ENCODE data around the gene AFDN. TPM values are rescaled to one million over a fixed set of nuclear protein-coding genes. Genes with fewer than 3 reads are reported as not detected.

Gene AFDN
- total and polyA plus RNA-seq, 2 donors: 15.3 to 16.7 TPM

DNA sequence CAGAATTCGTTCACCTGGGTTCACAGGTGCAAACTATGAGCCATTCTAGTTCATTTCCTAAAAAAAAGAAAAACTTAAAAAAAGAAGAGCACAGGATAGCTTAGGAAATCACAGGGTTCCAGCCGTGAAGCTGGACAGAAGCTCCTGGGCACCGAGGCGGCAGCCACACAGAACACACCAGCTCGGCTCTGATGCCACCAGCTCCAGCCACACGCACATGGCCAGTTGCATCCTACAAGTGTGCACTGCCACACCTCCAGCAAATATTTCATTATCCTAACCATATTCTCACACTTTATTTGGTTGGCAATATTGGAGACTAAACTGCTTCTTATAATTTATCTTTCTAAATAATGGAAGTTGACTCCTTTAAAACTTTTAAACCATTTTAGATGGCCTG is 26.2 kb upstream of the AFDN start:
- 96% methylated on average over 6 of the region's 6 CpGs for WGBS
- no peak overlapping the region for H3K4me3 ChIP-seq (ENCODE audit: low read length in 2 of 2)
- no peaks in the 10 kb centered on the region for H3K9me3 ChIP-seq (ENCODE audit: control insufficient read depth in 2 of 2, insufficient read depth in 1 of 2, low read length in 1 of 2)
- peaks cover 6 to 39% of the 10 kb centered on the region in 2 donors for H3K27me3 ChIP-seq (ENCODE audit: control insufficient read depth in 2 of 2, insufficient read depth in 1 of 2, low read length in 1 of 2)
- peaks cover 0 to 3% of the 10 kb centered on the region in 2 donors for H3K4me1 ChIP-seq (ENCODE audit: control insufficient read depth in 2 of 2, insufficient read depth in 2 of 2, low read length in 2 of 2)
- no peak for DNase-seq (ENCODE audit: low read depth in 6 of 9, low spot score in 9 of 9)
- no peak overlapping the region for H3K27ac ChIP-seq (ENCODE audit: low read depth in 1 of 2, low read length in 1 of 2)
- no peaks in the 10 kb centered on the region for H3K36me3 ChIP-seq (ENCODE audit: control insufficient read depth in 2 of 2, insufficient read depth in 2 of 2, low read length in 1 of 2)

DNA sequence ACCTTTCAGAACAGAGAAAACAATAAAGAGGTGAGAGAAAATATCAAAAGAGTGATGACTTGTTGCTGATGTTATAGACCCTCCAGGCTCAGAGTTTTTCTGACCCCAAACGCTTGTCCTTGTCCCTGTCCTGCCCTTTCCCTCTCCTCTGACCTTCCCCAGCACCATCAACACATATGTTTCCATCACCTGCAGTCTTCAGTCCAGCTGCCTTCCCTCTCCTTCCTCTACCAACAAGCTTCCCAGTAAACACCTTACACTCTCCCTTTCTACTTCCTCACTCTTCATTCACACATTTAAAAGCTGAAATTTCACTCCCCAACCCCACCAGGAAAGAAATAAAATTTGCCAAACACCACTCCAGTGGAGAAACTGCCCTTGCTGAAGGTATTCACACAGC is 25.4 kb upstream of the AFDN start:
- Histone ChIP-seq H3K4me1 (ENCODE audit: control insufficient read depth in 2 of 2, insufficient read depth in 2 of 2, low read length in 2 of 2) (peaks cover 0 to 3% of the 10 kb centered on the region in 2 donors), H3K4me3 (ENCODE audit: low read length in 2 of 2) (no peak overlapping the region), H3K36me3 (ENCODE audit: control insufficient read depth in 2 of 2, insufficient read depth in 2 of 2, low read length in 1 of 2) (no peaks in the 10 kb centered on the region), H3K9me3 (ENCODE audit: control insufficient read depth in 2 of 2, insufficient read depth in 1 of 2, low read length in 1 of 2) (no peaks in the 10 kb centered on the region), H3K27ac (ENCODE audit: low read depth in 1 of 2, low read length in 1 of 2) (no peak overlapping the region), H3K27me3 (ENCODE audit: control insufficient read depth in 2 of 2, insufficient read depth in 1 of 2, low read length in 1 of 2) (peaks cover 2 to 32% of the 10 kb centered on the region in 2 donors)
- no peak for DNase-seq (ENCODE audit: low read depth in 6 of 9, low spot score in 9 of 9)
- 79% methylated on average over 1 of the region's 1 CpG for WGBS

DNA sequence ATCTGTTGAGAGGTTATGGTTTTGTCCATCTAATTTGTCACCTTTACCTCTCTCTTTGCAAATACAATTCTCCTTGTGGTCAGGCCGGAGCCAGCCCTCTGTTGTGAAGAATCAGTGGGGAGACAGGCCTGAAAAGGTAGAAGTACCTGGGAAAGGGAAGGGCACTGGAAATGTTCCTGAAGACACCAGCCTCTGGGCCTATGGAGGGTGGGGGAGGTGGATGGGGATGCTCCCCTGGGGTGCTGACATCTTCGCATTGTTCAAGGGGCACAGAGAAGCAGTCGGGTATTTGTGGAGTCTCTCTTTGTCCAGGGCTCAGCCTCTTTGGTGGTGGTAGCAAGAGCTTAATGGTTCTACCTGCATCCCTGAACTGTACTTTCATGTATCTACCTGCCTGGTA is 24.4 kb upstream of the AFDN start:
- 96% methylated on average over 3 of the region's 3 CpGs for WGBS
- Histone ChIP-seq H3K9me3 (ENCODE audit: control insufficient read depth in 2 of 2, insufficient read depth in 1 of 2, low read length in 1 of 2) (no peaks in the 10 kb centered on the region), H3K36me3 (ENCODE audit: control insufficient read depth in 2 of 2, insufficient read depth in 2 of 2, low read length in 1 of 2) (no peaks in the 10 kb centered on the region), H3K27ac (ENCODE audit: low read depth in 1 of 2, low read length in 1 of 2) (no peak overlapping the region), H3K4me3 (ENCODE audit: low read length in 2 of 2) (no peak overlapping the region), H3K27me3 (ENCODE audit: control insufficient read depth in 2 of 2, insufficient read depth in 1 of 2, low read length in 1 of 2) (peaks cover 0 to 21% of the 10 kb centered on the region in 2 donors), H3K4me1 (ENCODE audit: control insufficient read depth in 2 of 2, insufficient read depth in 2 of 2, low read length in 2 of 2) (peaks cover 0 to 3% of the 10 kb centered on the region in 2 donors)
- no peak for DNase-seq (ENCODE audit: low read depth in 6 of 9, low spot score in 9 of 9)

DNA sequence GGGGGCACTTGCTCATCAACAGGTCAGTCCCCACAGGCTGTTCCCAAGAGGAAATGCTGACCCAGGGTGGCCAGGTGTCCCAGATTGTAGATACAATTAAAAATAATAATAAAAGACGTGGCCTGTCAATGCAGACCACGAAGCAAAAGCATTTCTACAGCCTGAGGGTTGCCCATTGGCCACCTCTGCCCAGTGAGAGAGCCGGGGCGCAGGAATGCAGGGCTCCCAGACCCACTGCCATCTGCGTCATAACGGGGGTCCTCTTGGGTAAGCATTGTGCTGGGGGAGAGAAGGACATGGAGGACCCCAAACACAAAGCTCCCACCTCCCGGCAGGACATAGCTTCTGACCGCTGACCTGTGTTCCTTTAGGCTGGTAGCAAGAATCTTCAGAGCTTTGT is 22.9 kb upstream of the AFDN start:
- Histone ChIP-seq H3K27ac (ENCODE audit: low read depth in 1 of 2, low read length in 1 of 2) (no peak overlapping the region), H3K9me3 (ENCODE audit: control insufficient read depth in 2 of 2, insufficient read depth in 1 of 2, low read length in 1 of 2) (no peaks in the 10 kb centered on the region), H3K4me1 (ENCODE audit: control insufficient read depth in 2 of 2, insufficient read depth in 2 of 2, low read length in 2 of 2) (peaks cover 0 to 3% of the 10 kb centered on the region in 2 donors), H3K4me3 (ENCODE audit: low read length in 2 of 2) (no peak overlapping the region), H3K36me3 (ENCODE audit: control insufficient read depth in 2 of 2, insufficient read depth in 2 of 2, low read length in 1 of 2) (no peaks in the 10 kb centered on the region), H3K27me3 (ENCODE audit: control insufficient read depth in 2 of 2, insufficient read depth in 1 of 2, low read length in 1 of 2) (peaks cover 0 to 13% of the 10 kb centered on the region in 2 donors)
- DNase-seq (ENCODE audit: low read depth in 6 of 9, low spot score in 9 of 9): no peak
- 94% methylated on average over 8 of the region's 8 CpGs for WGBS

DNA sequence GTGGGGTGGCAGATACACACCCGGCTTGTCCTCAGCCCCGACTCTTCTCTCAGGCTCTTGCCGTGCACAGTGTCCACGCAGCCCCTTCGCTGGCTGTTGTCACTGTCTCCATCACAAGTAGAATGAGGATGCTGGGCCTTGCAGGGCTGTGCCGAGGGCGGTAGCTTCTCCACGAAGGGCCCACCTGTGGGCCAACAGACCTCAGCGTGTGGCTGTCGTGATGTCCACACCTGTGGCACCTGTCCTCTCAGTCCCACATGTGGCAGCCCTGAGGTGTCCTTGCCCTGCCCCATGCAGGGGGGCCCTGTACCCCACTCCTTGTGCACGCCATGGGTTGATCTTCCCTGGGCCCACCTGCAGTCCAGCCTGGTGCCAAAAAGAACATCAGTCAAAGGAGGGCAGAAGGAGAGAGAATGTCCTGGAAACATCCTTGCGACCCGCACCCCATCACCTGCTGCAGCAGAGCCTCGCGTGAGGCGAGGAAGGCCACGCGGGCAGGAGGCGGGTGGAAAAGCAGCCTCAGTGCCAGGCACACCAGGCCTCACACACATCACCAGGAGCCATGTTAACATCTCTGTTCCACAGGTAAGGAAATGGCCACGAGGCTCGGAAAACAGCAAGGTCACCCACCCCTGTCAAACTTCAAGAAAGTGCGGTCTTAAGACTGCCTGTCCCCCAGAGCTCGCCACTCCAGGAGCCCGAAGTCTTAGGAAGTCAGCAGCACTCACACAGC is 22.3 kb upstream of the AFDN start:
- H3K4me3 ChIP-seq (ENCODE audit: low read length in 2 of 2): no peak overlapping the region
- DNase-seq (ENCODE audit: low read depth in 6 of 9, low spot score in 9 of 9): no peak
- no peaks in the 10 kb centered on the region for H3K9me3 ChIP-seq (ENCODE audit: control insufficient read depth in 2 of 2, insufficient read depth in 1 of 2, low read length in 1 of 2)
- peaks cover 0 to 3% of the 10 kb centered on the region in 2 donors for H3K4me1 ChIP-seq (ENCODE audit: control insufficient read depth in 2 of 2, insufficient read depth in 2 of 2, low read length in 2 of 2)
- H3K27ac ChIP-seq (ENCODE audit: low read depth in 1 of 2, low read length in 1 of 2): no peak overlapping the region
- 96% methylated on average over 24 of the region's 24 CpGs for WGBS
- no peaks in the 10 kb centered on the region for H3K36me3 ChIP-seq (ENCODE audit: control insufficient read depth in 2 of 2, insufficient read depth in 2 of 2, low read length in 1 of 2)
- peaks cover 0 to 9% of the 10 kb centered on the region in 2 donors for H3K27me3 ChIP-seq (ENCODE audit: control insufficient read depth in 2 of 2, insufficient read depth in 1 of 2, low read length in 1 of 2)

DNA sequence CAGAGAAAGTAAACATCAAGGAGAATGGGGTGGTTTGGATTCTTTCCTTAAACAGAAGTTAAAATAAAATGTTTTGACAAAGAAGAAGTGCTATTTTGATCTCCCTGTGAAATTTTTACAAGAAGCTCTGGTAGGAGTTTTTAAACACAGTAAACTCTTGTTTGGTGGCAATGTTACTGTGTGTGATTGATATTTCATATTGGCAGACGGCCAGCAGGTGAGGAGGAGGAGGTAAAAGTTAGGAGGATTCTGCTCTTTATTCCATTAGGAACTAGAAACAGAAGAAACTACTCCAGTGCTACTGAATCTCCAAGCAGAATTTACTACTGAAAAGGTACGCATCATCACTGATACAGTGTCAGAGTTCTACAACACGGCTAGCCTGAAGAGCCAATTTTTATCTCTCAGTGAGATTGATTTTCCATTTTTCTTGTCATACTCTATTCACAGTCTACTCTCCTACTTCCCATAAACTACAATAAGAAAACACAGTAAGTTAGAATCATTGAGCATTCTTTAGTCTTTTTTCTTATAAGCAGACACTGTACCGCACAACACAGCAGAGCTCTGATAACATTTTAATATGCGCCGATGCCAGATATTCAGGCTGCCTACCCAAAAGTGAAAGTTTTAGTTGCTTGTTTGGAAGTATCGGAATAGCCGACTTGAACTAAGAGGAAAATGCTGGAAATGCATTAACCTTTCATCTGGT is 21.2 kb upstream of the AFDN start:
- DNase-seq (ENCODE audit: low read depth in 6 of 9, low spot score in 9 of 9): no peak
- no peak overlapping the region for H3K4me3 ChIP-seq (ENCODE audit: low read length in 2 of 2)
- peaks cover 0 to 3% of the 10 kb centered on the region in 2 donors for H3K27me3 ChIP-seq (ENCODE audit: control insufficient read depth in 2 of 2, insufficient read depth in 1 of 2, low read length in 1 of 2)
- no peak overlapping the region for H3K27ac ChIP-seq (ENCODE audit: low read depth in 1 of 2, low read length in 1 of 2)
- H3K36me3 ChIP-seq (ENCODE audit: control insufficient read depth in 2 of 2, insufficient read depth in 2 of 2, low read length in 1 of 2): no peaks in the 10 kb centered on the region
- no peaks in the 10 kb centered on the region for H3K9me3 ChIP-seq (ENCODE audit: control insufficient read depth in 2 of 2, insufficient read depth in 1 of 2, low read length in 1 of 2)
- H3K4me1 ChIP-seq (ENCODE audit: control insufficient read depth in 2 of 2, insufficient read depth in 2 of 2, low read length in 2 of 2): peaks cover 0 to 3% of the 10 kb centered on the region in 2 donors
- WGBS: 93% methylated on average over 8 of the region's 8 CpGs

DNA sequence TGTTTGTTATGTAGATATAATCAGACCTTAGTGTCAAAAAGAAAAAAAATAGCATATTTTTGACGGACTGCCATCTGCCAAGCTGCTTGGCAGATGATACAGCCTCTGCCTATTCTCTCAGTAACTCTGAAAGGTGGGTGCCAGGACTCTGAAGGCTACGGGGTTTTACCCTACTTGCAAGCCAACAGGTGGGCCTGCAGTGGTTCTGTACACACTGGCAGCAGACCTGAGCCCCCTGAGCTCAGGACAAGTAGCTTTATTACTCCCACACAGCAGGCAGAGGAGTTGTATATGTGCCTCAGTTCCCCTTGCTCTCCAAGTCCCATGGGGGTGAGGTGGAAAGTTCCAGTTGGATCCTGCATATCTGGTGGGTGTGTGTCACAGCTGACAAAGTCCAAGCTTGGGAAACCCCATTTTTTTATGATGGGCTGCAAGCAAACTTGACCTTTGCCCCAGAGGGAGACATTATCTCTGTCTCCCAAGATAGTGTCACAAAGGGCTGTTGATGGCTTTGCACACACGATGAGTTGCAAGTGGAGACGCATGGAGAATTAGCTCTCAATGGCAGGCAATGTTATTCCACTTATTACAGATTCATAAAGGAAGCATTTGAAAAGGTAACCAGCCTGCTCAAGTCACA is 20.5 kb upstream of the AFDN start:
- H3K4me1 ChIP-seq (ENCODE audit: control insufficient read depth in 2 of 2, insufficient read depth in 2 of 2, low read length in 2 of 2): peaks cover 0 to 3% of the 10 kb centered on the region in 2 donors
- H3K27me3 ChIP-seq (ENCODE audit: control insufficient read depth in 2 of 2, insufficient read depth in 1 of 2, low read length in 1 of 2): peaks cover 0 to 2% of the 10 kb centered on the region in 2 donors
- no peaks in the 10 kb centered on the region for H3K9me3 ChIP-seq (ENCODE audit: control insufficient read depth in 2 of 2, insufficient read depth in 1 of 2, low read length in 1 of 2)
- no peak for DNase-seq (ENCODE audit: low read depth in 6 of 9, low spot score in 9 of 9)
- 87% methylated on average over 4 of the region's 4 CpGs for WGBS
- no peak overlapping the region for H3K27ac ChIP-seq (ENCODE audit: low read depth in 1 of 2, low read length in 1 of 2)
- H3K4me3 ChIP-seq (ENCODE audit: low read length in 2 of 2): no peak overlapping the region
- no peaks in the 10 kb centered on the region for H3K36me3 ChIP-seq (ENCODE audit: control insufficient read depth in 2 of 2, insufficient read depth in 2 of 2, low read length in 1 of 2)

DNA sequence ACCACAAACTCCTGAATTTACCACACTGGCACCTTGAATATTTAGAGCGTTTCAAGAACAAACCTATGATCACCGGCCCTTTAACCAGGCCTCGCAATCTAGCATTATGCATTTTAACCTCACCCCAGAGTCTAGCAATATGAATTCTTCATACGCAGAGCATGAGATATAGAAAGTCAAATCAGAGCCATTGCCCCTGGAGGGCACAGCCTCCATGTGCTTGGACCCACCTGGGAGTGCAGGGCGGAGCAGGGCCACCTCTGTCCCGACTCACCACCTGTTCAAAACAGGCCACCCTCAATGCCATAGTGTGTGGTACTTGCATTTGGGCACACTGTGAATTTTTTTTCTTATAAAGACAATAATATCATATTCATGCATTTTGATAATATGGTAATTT is 19.5 kb upstream of the AFDN start:
- WGBS: 94% methylated on average over 6 of the region's 6 CpGs
- H3K27ac ChIP-seq (ENCODE audit: low read depth in 1 of 2, low read length in 1 of 2): no peak overlapping the region
- peaks cover 0 to 2% of the 10 kb centered on the region in 2 donors for H3K27me3 ChIP-seq (ENCODE audit: control insufficient read depth in 2 of 2, insufficient read depth in 1 of 2, low read length in 1 of 2)
- DNase-seq (ENCODE audit: low read depth in 6 of 9, low spot score in 9 of 9): no peak
- no peak overlapping the region for H3K4me3 ChIP-seq (ENCODE audit: low read length in 2 of 2)
- H3K4me1 ChIP-seq (ENCODE audit: control insufficient read depth in 2 of 2, insufficient read depth in 2 of 2, low read length in 2 of 2): peaks cover 0 to 3% of the 10 kb centered on the region in 2 donors
- no peaks in the 10 kb centered on the region for H3K9me3 ChIP-seq (ENCODE audit: control insufficient read depth in 2 of 2, insufficient read depth in 1 of 2, low read length in 1 of 2)
- no peaks in the 10 kb centered on the region for H3K36me3 ChIP-seq (ENCODE audit: control insufficient read depth in 2 of 2, insufficient read depth in 2 of 2, low read length in 1 of 2)

DNA sequence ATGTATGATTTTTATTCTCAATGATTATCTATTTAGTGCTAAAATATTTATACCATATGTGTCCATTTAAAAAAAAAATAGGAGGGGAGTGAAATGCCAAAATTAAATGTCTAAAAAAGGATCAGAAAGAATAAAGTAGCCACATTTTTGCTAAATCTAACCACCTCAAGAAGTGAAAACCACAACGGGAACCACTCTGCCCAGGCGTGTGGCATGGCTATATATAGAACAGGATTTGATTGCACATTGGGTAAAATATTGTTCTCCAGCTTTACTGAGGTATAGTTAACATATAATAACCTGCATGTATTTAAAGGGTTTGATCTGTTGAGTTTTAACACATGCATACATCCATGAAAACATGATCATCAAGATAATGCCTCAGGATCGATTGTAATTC is 19.0 kb upstream of the AFDN start:
- H3K4me3 ChIP-seq (ENCODE audit: low read length in 2 of 2): no peak overlapping the region
- DNase-seq (ENCODE audit: low read depth in 6 of 9, low spot score in 9 of 9): no peak
- no peaks in the 10 kb centered on the region for H3K36me3 ChIP-seq (ENCODE audit: control insufficient read depth in 2 of 2, insufficient read depth in 2 of 2, low read length in 1 of 2)
- 20% methylated on average over 3 of the region's 3 CpGs for WGBS
- no peak overlapping the region for H3K27ac ChIP-seq (ENCODE audit: low read depth in 1 of 2, low read length in 1 of 2)
- peaks cover 0 to 3% of the 10 kb centered on the region in 2 donors for H3K4me1 ChIP-seq (ENCODE audit: control insufficient read depth in 2 of 2, insufficient read depth in 2 of 2, low read length in 2 of 2)
- H3K9me3 ChIP-seq (ENCODE audit: control insufficient read depth in 2 of 2, insufficient read depth in 1 of 2, low read length in 1 of 2): no peaks in the 10 kb centered on the region
- H3K27me3 ChIP-seq (ENCODE audit: control insufficient read depth in 2 of 2, insufficient read depth in 1 of 2, low read length in 1 of 2): peaks cover 0 to 2% of the 10 kb centered on the region in 2 donors

Data from thymus (tissue), 11 donors.